OCI-LY3 (cell line): ENCODE data around the gene NRAP.

Experiments
- CTCF ChIP-seq: fragments of 200-600, 300-600 bp; sonication (generic); IDR thresholded peaks from 2 replicates; pipeline ENCODE4 v1.5.1; 2014; ENCODE audit warnings: antibody characterized with exemption, low read length, low read depth
- EZH2phosphoT487 ChIP-seq: fragments of 200-600 bp; shearing (Covaris generic); IDR thresholded peaks from 2 replicates; pipeline ENCODE4 v1.6.1; 2018; ENCODE audit warnings: antibody characterized with exemption, mixed run types, low read depth

- no peak for TF ChIP-seq EZH2phosphoT487
- no peak for TF ChIP-seq CTCF
Observed at GRCh38 chr10:113620936-113621335, 42.9 kb downstream of the NRAP start.
